ENCODE measurements around the gene NTSR2.
A peak's percentile ranks its signal among the peaks of the same experiment; 100 is the strongest.

Gene NTSR2

GRCh38 chr2:11699686-11700670 is 30.0 kb upstream of the NTSR2 start:
- DNase-seq (ENCODE audit: low read depth), result no peak

- no peak for DNase-seq (ENCODE audit: low read depth)
Measured at GRCh38 chr2:11698009-11698922, 28.3 kb upstream of the NTSR2 start.

- no peak for DNase-seq (ENCODE audit: low read depth)
Measured at GRCh38 chr2:11697103-11697871, 27.3 kb upstream of the NTSR2 start.

- DNase-seq (ENCODE audit: low read depth), result no peak
Measured at GRCh38 chr2:11696736-11697102, 26.7 kb upstream of the NTSR2 start.

GRCh38 chr2:11695576-11695975 is 25.6 kb upstream of the NTSR2 start:
- DNase-seq (ENCODE audit: low read depth), result no peak

GRCh38 chr2:11692966-11693521 is 23.0 kb upstream of the NTSR2 start:
- DNase-seq (ENCODE audit: low read depth), result peak; percentile 54

GRCh38 chr2:11691076-11691660 is 21.2 kb upstream of the NTSR2 start:
- DNase-seq (ENCODE audit: low read depth), result no peak

- peak; percentile 83 for DNase-seq (ENCODE audit: low read depth)
Measured at GRCh38 chr2:11688222-11689069, 18.5 kb upstream of the NTSR2 start.

- DNase-seq (ENCODE audit: low read depth), result no peak
Measured at GRCh38 chr2:11687736-11688135, 17.7 kb upstream of the NTSR2 start.

GRCh38 chr2:11685906-11686470 is 16.0 kb upstream of the NTSR2 start:
- no peak for DNase-seq (ENCODE audit: low read depth)

GRCh38 chr2:11684894-11685460 is 15.0 kb upstream of the NTSR2 start:
- no peak for DNase-seq (ENCODE audit: low read depth)

- DNase-seq (ENCODE audit: low read depth), result no peak
Measured at GRCh38 chr2:11683966-11684365, 14.0 kb upstream of the NTSR2 start.

- DNase-seq (ENCODE audit: low read depth), result no peak
Measured at GRCh38 chr2:11683476-11683875, 13.5 kb upstream of the NTSR2 start.

- DNase-seq (ENCODE audit: low read depth), result no peak
Measured at GRCh38 chr2:11682590-11682915, 12.6 kb upstream of the NTSR2 start.

GRCh38 chr2:11681722-11682589 is 12.0 kb upstream of the NTSR2 start:
- DNase-seq (ENCODE audit: low read depth), result peak; percentile 36

GRCh38 chr2:11680901-11681721 is 11.1 kb upstream of the NTSR2 start:
- no peak for DNase-seq (ENCODE audit: low read depth)

GRCh38 chr2:11680182-11680900 is 10.3 kb upstream of the NTSR2 start:
- no peak for DNase-seq (ENCODE audit: low read depth)
